Measurements from ENCODE around the gene CLUH. TPM values are rescaled to one million over a fixed set of nuclear protein-coding genes. Genes with fewer than 3 reads are reported as not detected.

Gene CLUH
- polyA plus RNA-seq, 1 donor (not counting 4 experiments of a cell fraction or from before 2014, with no cell fraction given): 24.0 TPM

- no peak overlapping the region for H2AFZ ChIP-seq (ENCODE audit: control insufficient read depth, low read length)
- no peaks in the 10 kb centered on the region for H3K9me1 ChIP-seq (ENCODE audit: control insufficient read depth, extremely low read depth, insufficient read depth, low read length)
- no peak overlapping the region for H3K4me2 ChIP-seq (ENCODE audit: control insufficient read depth, extremely low read depth, insufficient read depth, low read depth, low read length)
- dilution Hi-C loops (cut with MboI; ENCODE audit: extremely low pct_ligation_motif_present, low sequenced_read_pairs): no loop called here
- H3K4me1 ChIP-seq (ENCODE audit: control insufficient read depth, extremely low read depth, insufficient read depth, low read length): no peaks in the 10 kb centered on the region
- H3K27ac ChIP-seq (ENCODE audit: control insufficient read depth, insufficient read depth, low read length): no peak overlapping the region
- no peaks in the 10 kb centered on the region for H3K9me3 ChIP-seq (ENCODE audit: control insufficient read depth, low read depth, low read length)
- FAIRE-seq (no peak), DNase-seq (ENCODE audit: low read depth, low spot score) (no peak)
- H3K36me3 ChIP-seq (ENCODE audit: control insufficient read depth in 2 of 2, extremely low read depth in 1 of 2, insufficient read depth in 2 of 2, low read length in 2 of 2): no peaks in the 10 kb centered on the region
- H3K79me2 ChIP-seq (ENCODE audit: control insufficient read depth, insufficient read depth, low read length): no peaks in the 10 kb centered on the region
- no peak overlapping the region for H3K4me3 ChIP-seq (ENCODE audit: control insufficient read depth in 2 of 3, extremely low read depth in 1 of 3, insufficient read depth in 2 of 3, low read depth in 1 of 3, low read length in 3 of 3)
- peaks cover 29% of the 10 kb centered on the region for H3K27me3 ChIP-seq (ENCODE audit: control insufficient read depth, extremely low read depth, insufficient read depth, low read length)
- H4K20me1 ChIP-seq (ENCODE audit: control insufficient read depth, extremely low read depth, insufficient read depth, low read length): no peaks in the 10 kb centered on the region
- no peak overlapping the region for H3K9ac ChIP-seq (ENCODE audit: control insufficient read depth, extremely low read depth, insufficient read depth, low read length)
- TF ChIP-seq EZH2 (IDR thresholded peaks at IDR 0.05; ENCODE audit: low read length): no peak
- no peak for TF ChIP-seq CTCF (optimal IDR thresholded peaks at IDR 0.05 in 1 of 3, IDR thresholded peaks at IDR 0.05 in 1 of 3, conservative IDR thresholded peaks at IDR 0.05 in 1 of 3; ENCODE audit: extremely low read depth in 1 of 3, insufficient read depth in 2 of 3, low read length in 3 of 3)
Measured at GRCh38 chr17:2758870-2759269, 47.3 kb upstream of the CLUH start.

GRCh38 chr17:2755891-2756724 is 44.5 kb upstream of the CLUH start:
- dilution Hi-C loops (cut with MboI; ENCODE audit: extremely low pct_ligation_motif_present, low sequenced_read_pairs): no loop called here
- peak overlapping the region in 1 of 3 experiments; percentile 13 for H3K4me3 ChIP-seq (ENCODE audit: control insufficient read depth in 2 of 3, extremely low read depth in 1 of 3, insufficient read depth in 2 of 3, low read depth in 1 of 3, low read length in 3 of 3)
- H3K27ac ChIP-seq (ENCODE audit: control insufficient read depth, insufficient read depth, low read length): no peak overlapping the region
- FAIRE-seq (no peak), DNase-seq (ENCODE audit: low read depth, low spot score) (no peak)
- H3K27me3 ChIP-seq (ENCODE audit: control insufficient read depth, extremely low read depth, insufficient read depth, low read length): peaks cover 29% of the 10 kb centered on the region
- no peaks in the 10 kb centered on the region for H4K20me1 ChIP-seq (ENCODE audit: control insufficient read depth, extremely low read depth, insufficient read depth, low read length)
- H3K4me1 ChIP-seq (ENCODE audit: control insufficient read depth, extremely low read depth, insufficient read depth, low read length): no peaks in the 10 kb centered on the region
- H3K79me2 ChIP-seq (ENCODE audit: control insufficient read depth, insufficient read depth, low read length): no peaks in the 10 kb centered on the region
- no peaks in the 10 kb centered on the region for H3K9me1 ChIP-seq (ENCODE audit: control insufficient read depth, extremely low read depth, insufficient read depth, low read length)
- peak; percentile 87 for TF ChIP-seq EZH2 (IDR thresholded peaks at IDR 0.05; ENCODE audit: low read length)
- no peak for TF ChIP-seq CTCF (optimal IDR thresholded peaks at IDR 0.05 in 1 of 3, IDR thresholded peaks at IDR 0.05 in 1 of 3, conservative IDR thresholded peaks at IDR 0.05 in 1 of 3; ENCODE audit: extremely low read depth in 1 of 3, insufficient read depth in 2 of 3, low read length in 3 of 3)
- H2AFZ ChIP-seq (ENCODE audit: control insufficient read depth, low read length): no peak overlapping the region
- no peaks in the 10 kb centered on the region for H3K36me3 ChIP-seq (ENCODE audit: control insufficient read depth in 2 of 2, extremely low read depth in 1 of 2, insufficient read depth in 2 of 2, low read length in 2 of 2)
- no peak overlapping the region for H3K9ac ChIP-seq (ENCODE audit: control insufficient read depth, extremely low read depth, insufficient read depth, low read length)
- H3K4me2 ChIP-seq (ENCODE audit: control insufficient read depth, extremely low read depth, insufficient read depth, low read depth, low read length): peak overlapping the region; percentile 51
- no peaks in the 10 kb centered on the region for H3K9me3 ChIP-seq (ENCODE audit: control insufficient read depth, low read depth, low read length)

Measured in keratinocyte (primary cell).